Measurements from ENCODE around the gene AREL1.
A peak's percentile ranks its signal among the peaks of the same experiment; 100 is the strongest.

The AREL1 gene

DNA sequence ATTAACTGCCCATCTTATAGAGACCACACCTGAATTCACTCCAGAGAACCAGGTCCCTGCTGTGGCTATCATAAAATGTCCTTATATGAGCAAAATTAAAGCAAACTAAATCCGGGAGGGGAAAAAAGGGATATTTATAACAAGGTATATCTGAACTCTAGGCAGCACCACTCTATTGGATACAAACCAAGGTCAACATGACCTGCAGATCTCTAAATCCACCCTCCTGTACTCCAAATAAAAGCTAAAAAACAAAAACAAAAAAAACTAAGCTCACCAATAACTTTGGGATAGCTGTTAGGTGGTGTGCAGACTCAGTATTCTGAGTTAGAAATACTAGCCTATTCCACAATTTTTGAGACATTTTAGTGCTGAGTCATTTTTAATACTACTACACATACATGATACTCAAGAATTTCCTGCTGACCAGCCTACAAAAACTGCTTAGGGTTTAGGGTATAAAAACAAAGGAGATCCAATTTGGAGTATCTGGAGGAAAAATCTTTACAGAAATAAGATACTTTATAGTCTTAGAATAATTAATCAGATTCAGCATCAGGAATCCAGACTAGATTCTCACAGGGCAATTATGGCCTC, 54.2 kb downstream of the AREL1 start:
- DNase-seq, result no peak

DNA sequence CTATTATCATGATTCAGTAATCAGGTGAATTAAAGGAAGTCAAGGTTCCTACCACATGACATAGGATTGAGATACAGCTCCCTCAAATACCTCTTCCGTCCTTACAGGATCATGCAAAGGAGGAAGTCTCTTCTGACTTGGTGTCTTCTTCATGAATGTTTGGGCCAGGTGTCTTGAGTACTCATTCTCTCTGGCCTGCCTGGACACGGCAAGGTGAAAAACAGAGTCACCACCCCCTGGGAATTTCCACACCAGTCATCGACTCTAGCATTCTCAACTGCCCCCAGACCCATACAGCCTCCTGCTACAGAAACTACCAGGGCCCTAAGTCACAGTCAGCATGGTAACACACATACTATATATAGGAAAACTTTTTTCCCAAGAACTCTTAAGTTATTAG, 55.9 kb downstream of the AREL1 start:
- DNase-seq, result no peak

DNA sequence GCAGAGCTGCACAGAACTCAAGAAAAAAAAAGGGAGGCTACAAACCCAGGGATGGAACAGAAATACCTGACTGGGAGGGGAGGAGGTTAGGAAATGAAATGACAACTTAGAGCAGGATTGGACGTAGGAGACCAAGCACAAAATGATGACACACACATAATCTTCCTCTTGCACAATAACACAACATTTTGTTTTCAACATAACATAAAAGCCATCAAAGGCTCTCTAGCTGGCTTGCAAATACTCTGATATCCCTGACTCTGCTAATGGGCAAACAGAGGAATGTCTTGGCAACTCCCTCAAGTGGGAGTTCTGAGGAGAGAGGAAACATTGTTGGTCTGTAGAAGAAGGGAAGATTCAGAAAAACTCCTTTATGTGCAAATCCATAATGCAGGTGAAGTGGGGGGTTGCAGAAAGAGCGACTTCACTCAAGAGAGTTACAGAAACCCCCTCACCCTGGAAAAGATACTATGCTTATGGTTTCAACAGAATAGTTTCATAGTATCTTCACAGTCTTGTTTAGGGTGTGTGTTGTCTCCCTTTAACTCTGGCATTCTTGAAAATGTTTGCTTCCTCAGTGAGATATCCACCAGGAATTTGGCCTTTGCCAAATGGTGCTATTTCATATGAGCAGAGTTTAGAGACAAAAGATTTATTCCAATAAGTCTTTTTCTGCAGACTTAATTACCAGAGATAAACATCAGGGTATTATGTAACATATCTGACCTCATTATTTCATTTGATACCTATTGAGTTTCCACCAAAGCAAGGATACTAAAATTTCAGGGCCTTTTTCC, 57.1 kb downstream of the AREL1 start:
- no peak for DNase-seq

DNA sequence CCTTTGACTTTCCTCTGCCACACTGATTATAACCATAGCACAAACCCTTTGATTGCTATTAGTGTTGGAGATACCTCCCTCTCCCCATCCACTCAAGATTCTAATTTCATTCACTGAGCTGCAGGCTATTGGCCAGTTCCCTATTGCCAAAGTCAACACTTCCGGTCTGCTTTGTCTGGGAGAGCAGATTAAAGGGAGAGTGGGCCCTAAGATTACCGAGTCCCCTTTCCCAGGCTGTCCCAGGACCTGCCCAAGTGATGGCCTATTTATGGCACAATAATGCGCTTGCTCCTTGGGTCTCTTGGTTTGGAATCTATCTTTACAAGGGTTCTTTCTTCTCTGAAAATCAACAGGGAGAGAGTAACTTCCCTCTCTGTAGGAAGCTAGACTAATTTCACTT, 57.9 kb downstream of the AREL1 start:
- no peak for DNase-seq

DNA sequence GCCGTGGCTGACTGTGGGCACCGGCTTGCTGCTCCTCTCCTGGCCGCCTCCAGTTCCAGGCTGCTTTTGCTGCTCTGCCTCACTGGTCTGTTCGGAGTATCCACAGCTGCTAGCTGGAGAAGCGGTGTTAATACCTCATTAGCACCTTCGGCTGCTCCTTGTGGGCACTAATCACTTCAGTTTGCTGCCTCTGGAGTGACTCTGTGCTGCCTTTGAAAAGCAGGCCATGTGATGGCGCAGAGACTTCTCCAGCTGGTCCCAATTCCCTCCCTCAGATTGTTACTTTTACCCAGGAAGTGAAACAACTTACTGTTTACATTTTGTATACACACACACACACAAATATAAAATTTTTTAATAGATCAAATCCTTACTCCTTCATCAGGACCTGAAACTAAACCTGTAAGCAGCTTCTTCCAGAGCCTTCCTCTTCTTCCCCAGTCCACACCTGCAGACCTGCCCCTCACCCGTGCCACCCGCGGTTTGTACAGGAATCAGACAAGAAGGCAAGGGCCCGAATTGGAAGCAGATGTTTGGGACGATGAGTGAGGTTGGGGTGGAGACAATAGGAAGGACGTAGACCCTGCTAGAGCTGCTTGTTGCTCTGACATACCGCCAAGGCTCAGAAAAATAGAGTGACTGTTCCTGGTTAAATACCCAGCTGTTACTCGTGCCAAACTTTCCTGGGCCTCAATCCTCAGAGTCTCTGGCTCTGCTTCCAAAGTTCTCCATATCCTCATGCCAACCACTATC, 59.3 kb downstream of the AREL1 start:
- DNase-seq, result no peak

DNA sequence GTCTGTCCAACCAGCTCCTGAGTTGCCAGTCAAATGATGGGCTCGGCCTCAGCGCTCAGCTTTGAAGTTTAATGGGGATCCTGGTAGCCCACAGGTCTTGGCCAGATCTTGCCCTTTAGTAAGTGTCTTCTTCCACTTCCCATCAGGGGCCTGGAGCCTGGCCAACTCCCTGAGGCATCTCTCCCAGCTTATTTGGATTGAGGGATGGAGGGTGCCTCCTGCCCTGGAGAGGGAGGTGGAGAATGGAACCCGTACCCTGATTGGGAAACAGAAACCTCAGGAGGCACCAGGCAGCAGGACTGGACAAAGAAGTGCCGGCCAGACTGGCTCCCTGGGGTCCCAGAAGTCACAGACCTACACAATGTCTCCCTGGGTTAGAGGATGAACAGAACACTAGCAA, 60.3 kb downstream of the AREL1 start:
- no peak for DNase-seq

DNA sequence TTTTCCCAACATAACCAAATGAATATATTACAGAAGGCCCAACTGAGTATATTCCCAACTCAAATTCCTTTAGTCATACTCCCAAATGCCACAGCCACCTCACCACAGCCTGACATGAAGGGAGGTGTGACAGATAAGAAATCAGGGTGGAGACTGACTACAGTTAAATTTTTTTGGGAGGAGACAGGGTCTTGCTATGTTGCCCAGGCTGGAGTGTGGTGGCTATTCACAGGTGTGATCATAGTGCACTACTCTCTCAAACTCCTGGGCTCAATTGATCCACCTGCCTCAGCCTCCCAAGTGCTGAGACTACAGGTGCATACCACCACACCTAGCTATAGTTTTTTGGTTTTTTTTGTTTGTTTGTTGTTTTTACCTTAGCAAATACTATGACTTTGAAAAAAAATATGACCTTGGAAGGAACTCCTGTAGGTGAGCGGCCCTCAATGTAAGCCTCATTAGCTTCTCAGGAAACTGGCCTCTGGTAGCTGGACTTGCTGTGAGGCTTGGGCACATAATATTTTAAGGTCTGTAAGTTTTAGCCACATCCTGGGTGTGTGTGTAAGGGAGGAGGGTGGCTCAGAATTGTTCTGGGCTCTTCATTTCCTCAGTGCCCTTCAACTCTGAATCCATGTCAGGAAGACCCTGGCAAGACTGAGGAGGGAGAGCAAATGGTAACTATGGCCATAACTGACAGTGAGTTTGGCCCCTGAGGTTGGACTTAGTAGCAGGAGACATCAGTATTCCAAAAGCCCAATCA, 61.8 kb downstream of the AREL1 start:
- no peak for DNase-seq

DNA sequence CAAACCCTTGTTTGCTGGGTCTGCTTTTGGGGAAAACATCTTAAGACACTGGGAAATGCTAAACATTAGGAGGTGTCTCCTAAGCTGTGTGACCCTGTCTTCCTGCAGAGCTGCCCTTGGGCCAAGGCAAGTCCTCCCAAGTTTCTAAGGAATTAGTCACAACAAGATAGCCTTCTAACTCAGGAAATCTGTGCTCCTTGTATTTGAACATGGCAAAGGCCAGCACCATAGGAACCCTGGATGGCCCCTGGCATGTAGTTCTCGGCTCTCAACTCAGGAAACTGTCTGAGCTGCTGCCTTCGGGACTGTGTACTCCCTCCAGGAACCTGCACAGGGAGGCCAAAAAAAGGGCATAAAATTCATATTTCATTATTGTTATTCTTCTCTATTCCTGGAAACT, 63.2 kb downstream of the AREL1 start:
- no peak for DNase-seq

DNA sequence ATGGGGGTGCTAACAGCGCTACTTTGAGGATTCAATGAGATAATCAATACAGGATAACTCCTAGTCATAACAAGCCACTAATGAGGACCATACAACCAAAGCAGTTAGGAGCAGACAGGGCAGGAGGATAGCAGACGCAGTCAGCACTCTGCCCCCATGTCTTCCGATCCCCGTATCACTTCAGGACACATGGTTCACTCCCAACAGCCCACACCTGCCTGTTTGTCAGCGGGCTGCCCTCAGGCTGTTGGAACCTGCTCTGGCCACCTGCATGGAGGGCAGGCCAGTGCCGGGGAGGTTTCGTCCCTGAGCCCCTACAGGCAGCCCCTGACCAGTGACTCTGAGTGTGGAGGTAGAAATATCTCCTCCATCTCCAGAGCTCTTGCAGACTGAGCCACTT, 63.7 kb downstream of the AREL1 start:
- no peak for DNase-seq

DNA sequence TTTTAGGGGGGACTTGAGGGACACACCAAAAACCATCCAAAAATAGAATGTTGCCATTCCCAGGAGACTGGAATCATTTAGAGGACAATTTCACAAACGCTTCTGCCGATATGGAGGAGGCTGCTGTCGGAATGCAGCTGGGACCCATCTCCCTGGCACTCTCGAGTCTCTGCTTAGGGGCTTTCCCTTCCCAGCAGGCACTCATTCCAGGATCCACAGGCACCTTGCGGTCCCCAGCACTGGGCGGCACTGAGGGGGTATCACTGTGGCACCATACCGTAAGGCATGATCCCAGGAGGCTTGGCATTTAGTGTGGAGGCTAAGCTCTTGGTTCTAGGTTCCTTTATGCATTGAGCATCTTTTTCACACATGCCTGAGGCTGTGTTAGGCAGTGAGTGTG, 64.3 kb downstream of the AREL1 start:
- DNase-seq, result peak; percentile 56

DNA sequence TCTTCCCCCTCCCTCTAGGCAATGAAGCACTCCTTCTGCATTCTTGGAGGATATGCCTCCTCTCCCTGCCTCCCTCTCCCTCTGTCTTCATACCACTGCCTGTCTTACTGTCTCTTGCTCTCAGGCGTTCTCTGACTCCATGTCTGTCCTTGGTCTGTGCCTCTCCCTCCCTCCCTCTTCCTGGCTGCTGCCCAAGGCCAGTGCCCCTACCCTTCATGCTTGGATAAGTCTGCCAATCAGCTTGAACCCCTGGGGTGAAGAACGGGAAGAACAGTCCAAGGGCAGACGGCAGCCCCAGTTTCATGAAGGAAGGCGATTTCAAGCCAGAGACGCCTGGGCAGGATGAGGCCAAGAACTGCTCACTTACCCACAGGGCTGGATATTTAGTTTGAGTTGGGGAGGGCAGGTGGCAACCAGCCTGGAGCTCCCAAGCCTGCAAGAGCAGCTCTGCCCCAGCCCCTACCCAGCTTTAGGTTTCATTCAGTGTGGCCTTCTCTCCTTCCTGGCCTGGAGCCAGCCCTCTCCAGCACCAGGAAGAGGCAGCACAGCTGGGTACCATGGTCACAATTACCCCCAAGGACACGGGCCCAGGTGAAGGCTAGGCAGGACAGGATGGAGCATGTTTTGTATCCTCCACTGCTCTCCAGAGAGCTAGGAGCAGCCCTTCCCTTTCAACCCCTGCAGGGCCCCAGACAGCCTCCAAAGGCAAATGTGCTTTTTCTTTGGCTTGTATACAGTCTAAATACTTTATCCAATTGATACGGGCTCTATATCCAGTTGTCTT, 65.0 kb downstream of the AREL1 start:
- DNase-seq, result peak; percentile 96

DNA sequence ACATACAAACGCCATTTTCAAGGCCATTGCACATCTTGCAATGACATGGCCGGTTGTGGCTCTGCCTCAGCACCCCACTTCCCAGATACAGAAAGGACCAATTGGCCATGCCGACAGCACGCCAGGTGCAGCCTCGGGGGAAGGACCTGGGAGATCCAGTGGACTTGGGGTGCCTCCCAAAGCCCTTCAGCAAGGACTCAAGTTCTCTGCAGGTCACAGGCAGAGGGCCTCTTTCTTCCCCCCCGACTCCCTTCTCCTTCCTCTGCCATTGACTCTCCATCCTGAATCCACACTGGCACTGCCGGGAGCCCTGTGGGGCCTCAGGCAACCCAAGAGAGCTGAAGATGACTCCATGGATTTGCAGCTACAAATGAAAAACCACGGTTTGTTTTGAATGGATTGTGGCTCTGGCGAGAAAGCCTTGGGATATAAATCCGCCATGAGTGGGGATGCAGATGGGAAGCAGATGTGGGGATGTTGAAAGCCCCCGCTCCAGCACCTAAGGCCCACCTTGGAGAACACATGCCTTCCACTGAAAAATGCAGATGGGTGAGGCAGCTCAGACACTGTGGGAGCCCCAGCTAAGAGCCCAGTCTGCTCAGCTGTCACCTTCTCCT, 65.7 kb downstream of the AREL1 start:
- DNase-seq, result no peak

DNA sequence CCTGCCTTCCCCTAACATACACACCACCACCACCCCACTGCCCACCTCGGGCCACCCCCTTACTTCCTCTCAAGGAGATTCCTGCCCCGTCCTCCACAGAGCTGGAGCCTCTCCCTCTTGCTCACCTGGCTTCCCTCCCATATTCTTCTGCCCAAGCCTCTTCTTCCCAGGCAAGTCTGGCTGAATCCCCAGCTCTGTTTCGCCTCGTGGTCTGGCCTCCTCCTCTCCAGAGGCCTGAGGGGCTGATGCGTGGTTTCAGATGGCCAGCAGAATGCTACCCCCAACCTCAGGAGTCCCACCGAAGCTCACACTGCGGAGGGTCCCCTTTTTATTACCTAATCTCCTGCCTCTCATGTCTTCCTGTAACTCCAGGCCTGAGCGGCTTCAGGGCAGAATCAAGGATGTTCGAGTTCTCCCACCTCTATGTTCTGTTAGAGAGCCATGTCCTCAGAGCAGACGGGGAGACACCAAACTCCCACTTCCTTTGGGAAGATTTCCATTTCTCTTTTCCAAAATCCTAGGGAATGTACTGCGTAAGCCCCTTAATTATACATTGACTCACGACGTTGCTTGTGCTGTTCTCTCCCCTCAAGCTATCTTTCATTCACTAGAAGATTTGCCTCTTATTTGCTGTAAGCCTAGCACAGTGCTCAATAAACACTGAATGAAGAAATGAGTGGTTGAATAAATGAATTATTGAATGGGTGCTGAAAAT, 67.0 kb downstream of the AREL1 start:
- DNase-seq, result no peak

DNA sequence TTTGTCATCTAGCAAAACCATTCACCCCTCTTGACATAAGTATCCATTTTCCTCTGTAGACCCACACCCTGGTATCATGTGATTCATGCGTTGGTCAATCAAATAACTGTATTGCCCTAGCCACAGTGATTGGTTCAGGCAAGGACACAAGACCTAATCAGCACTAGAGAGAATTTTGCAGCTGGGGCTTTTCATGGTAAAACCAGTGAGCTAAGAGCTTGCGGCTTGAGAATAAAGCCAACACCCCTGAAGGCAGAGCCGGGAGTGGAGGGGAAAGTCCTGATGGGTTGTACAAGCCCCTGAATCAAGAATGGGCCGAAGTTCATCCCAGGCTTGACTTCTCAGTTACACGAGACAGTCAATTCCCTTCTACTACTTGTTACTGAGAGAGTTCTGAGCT, 67.6 kb downstream of the AREL1 start:
- DNase-seq, result no peak

DNA sequence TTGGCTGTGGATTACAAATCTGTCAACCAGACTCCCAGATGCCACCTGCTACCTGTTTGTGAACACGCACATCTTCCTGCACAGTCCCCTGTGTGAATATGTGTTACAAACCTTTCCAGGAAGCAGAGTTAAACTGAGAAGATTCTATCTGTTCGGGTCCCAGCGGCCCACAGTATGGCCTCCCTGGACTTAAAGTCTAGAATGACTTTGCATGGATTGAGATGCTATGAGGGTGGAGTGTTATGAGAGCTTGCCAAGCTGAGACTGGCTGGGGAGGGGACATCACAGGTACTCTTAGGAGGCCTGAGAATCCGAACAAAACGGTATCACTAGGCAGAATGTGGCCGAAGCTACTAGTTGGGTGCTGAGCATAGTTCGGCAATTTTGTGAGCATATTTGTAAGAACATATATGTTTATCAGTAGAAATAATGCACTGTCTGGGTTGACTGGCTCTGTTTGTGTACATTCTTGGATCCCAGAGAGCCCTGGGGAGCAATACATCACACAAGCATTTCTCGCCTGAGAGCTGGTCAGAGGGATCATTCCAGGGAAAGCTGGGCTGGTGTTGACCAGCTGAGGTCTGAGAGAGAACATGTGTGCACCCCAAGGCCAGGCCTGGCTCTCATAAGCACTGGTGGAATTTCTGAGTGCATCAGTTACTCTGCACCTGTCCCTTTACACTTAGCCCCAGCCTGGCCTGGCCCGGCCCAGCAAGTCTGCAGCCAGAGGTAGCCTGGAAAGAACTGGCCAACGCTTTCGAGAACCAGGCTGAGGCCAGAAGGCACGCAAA, 71.1 kb downstream of the AREL1 start:
- DNase-seq, result peak; percentile 94

DNA sequence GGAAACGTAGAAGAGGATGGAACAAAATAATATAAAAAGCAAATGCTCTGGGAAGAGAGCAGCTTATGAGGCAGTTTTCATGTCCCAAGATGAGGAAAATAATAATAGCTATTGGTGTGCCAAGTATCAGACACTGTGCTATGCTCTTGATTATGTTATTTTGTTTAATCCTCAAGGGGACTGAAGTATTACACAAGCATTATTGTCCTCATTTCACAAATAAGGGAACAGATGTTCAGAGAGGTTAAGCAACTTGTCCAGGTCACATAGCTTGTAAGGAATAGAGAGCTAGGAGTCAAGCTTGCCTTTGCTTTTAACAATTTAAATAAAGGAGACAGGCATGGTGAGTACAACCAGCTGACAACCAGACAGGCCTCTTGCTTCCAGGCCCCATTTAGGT, 73.9 kb downstream of the AREL1 start:
- peak; percentile 65 for DNase-seq

DNA sequence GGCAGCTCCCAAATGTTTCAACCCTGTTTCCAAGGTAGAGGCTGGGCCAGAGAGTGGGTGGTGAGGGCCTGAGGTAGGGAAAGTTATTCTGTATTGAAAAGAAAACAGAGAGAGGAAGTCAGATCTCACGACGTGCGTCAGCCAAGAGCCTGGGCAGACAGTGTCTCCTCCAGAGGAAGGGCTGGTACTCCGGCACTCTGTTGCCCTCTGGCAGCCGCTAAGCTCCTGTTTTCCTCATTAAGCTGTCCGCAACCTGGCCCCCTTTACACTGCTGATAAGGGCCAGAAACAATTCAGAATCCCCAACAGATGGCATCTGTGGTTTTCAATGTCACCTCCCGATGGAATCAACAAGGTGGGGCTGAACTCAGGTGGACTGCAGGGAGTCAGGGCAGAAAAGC, 74.8 kb downstream of the AREL1 start:
- DNase-seq, result peak; percentile 93

DNA sequence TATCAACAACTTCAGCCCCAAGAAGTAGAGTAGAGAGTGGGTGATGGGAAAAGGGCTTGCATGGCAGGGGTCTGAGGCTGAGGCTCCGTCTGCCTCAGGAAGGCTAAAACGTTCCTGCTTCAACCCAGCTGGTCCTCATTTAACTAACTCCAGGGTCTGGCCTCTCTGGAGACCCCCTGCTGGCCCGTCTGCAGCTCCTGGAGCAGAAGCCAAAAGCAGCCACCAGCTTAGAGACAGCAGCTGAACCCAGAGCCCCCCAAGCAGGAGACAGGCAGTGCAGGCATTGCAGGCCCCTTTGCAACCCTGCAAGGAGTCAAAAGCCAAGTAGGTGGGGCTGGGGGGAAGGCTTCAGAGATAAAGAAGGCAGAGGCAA, 75.7 kb downstream of the AREL1 start:
- peak; percentile 23 for DNase-seq

DNA sequence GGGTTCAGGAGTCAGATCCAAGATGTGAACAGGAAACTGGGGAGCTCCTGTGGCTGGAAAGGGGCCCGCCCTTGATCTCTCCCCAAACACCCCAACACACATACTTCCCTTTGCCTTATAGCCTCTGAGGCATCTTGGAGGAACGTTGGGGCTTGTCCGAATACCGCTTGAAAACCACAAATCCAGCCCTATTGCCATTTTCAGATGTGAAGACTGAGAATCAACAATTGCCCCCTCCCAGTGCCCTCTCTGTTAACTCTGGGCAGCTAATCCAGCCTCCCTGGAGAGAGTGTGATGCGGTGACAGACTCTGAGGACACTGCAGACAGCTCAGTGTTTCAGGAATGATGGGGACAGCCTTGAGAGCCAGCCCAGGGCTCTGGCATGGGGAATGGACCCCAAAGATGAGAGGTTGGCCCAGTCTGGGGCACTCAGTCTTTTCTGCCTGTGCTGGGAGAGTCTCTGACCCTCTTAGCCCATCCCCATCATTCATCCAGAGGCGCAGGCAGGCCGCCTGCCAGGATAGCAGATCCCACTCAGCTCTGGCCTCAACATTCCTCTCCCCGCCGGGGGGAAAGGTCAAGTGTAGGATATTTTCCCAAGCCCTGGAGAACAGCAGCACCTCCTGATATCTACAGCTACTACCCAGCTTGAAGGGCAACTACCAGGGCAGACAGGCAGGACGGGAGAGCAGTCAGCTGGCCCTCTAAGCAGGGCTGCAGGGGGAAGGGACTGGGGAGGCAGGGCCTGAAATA, 76.3 kb downstream of the AREL1 start:
- no peak for DNase-seq

DNA sequence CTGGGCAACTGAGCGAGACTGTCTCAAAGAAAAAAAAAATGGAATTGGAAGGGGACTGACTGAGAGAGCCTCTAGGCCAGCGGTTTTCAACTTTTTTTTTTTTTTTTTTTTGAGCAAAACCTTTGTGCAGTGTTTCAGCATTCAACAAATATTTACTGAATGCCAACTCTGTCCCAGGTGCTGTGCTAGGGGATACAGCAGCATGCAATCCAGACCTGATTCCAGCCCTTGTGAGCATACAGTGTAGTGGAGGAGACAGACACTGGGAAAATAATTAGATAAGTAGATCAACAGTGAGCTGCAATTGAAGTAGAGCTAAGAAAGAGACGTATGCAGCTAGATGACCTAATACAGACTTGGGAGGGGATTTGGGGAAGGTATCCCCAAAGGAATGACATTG, 77.0 kb downstream of the AREL1 start:
- DNase-seq, result peak; percentile 38

Data from NCI-H2171 treated with DMSO at 0.1 percent for 48 hours (cell line).